ENCODE measurements around the gene PCK2. TPM values are rescaled to one million over a fixed set of nuclear protein-coding genes. Genes with fewer than 3 reads are reported as not detected.

Gene PCK2
- total and polyA plus RNA-seq, 2 of the 13 experiments (the other 11 are each of a cell fraction or from before 2014, with no cell fraction given): 129 to 272 TPM

GRCh38 chr14:24129410-24129998 is 35.4 kb downstream of the PCK2 start (continued):
- peak; percentile 48; the same call in 1 of the 2 replicates for TF ChIP-seq HNF1B (CRISPR knock-in tag; IDR thresholded peaks at IDR 0.05)
- peak; percentile 61 for TF ChIP-seq SP4 (CRISPR knock-in tag; IDR thresholded peaks at IDR 0.05)
- TF ChIP-seq HNF4A (CRISPR knock-in tag; IDR thresholded peaks at IDR 0.05): peak; percentile 43; the same call in 1 of the 2 replicates
- TF ChIP-seq RAD21 (CRISPR knock-in tag; IDR thresholded peaks at IDR 0.05): no peak
- TF ChIP-seq HIC2 (CRISPR knock-in tag; IDR thresholded peaks at IDR 0.05; ENCODE audit: low read depth): 0 out of 2 replicates have a peak, but pooled peaks have one; percentile 37
- TF ChIP-seq, protein P1, sequence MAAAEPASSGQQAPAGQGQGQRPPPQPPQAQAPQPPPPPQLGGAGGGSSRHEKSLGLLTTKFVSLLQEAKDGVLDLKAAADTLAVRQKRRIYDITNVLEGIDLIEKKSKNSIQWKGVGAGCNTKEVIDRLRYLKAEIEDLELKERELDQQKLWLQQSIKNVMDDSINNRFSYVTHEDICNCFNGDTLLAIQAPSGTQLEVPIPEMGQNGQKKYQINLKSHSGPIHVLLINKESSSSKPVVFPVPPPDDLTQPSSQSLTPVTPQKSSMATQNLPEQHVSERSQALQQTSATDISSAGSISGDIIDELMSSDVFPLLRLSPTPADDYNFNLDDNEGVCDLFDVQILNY (CRISPR knock-in tag; conservative IDR thresholded peaks at IDR 0.05): 0 out of 2 replicates have a peak, but pooled peaks have one; percentile 29
- TF ChIP-seq NFE2L2 (IDR thresholded peaks at IDR 0.05; ENCODE audit: low read length): no peak
- TF ChIP-seq ZBTB4 (CRISPR knock-in tag; IDR thresholded peaks at IDR 0.05; ENCODE audit: borderline replicate concordance): no peak
- no peak for TF ChIP-seq ZNF260 (CRISPR knock-in tag; IDR thresholded peaks at IDR 0.05; ENCODE audit: borderline replicate concordance, low read depth)
- TF ChIP-seq ZMYM3 (CRISPR knock-in tag; IDR thresholded peaks at IDR 0.05): peak; percentile 87
- TF ChIP-seq ZNF143 (CRISPR knock-in tag; IDR thresholded peaks at IDR 0.05): no peak
- 0 out of 2 replicates have a peak, but pooled peaks have one; percentile 14 for TF ChIP-seq MEF2D (CRISPR knock-in tag; IDR thresholded peaks at IDR 0.05)
- TF ChIP-seq NFIC (IDR thresholded peaks at IDR 0.05; ENCODE audit: low read length): no peak
- TF ChIP-seq FLYWCH1 (CRISPR knock-in tag; IDR thresholded peaks at IDR 0.05): peak; percentile 80; the same call in 1 of the 2 replicates
